T-helper 17 cell (primary cell): ENCODE results near the gene TBC1D1. TPM values are rescaled to one million over a fixed set of nuclear protein-coding genes. Genes with fewer than 3 reads are reported as not detected.
"Not testable (repeated sequence)": the region's sequence is repeated elsewhere in the genome, so short reads cannot be mapped to it uniquely, and the experiment has no call there.

Experiments
- ATAC-seq: fragments of 150-1000 bp; cut with Tn5 transposase; 2 replicates; pipeline ENCODE4 v1.10.0; 2021; ENCODE audit warnings: mild to moderate bottlenecking, moderate library complexity
- DNase-seq, 3 donors: peaks; one replicate each; pipeline versions ENCODE4 v3.0.0 to v3.0.0-alpha.2; 2020 to 2021
- H3K9me3 ChIP-seq: one replicate; pipeline ENCODE4 v1.7.0; 2013; ENCODE audit warnings: low read length, mild to moderate bottlenecking; ENCODE audit not compliant: control insufficient read depth, poor library complexity, severe bottlenecking
- H3K27ac Mint-ChIP-seq: one replicate; pipeline ENCODE4 v1.8.0; 2022; ENCODE audit warnings: mild to moderate bottlenecking, moderate library complexity, mixed read lengths
- H3K27me3 Mint-ChIP-seq: one replicate; pipeline ENCODE4 v1.8.0; 2022; ENCODE audit warnings: mixed read lengths
- H3K36me3 Mint-ChIP-seq: one replicate; pipeline ENCODE4 v1.8.0; 2022; ENCODE audit warnings: low read depth, mixed read lengths
- H3K4me1 Mint-ChIP-seq: one replicate; pipeline ENCODE4 v1.8.0; 2022; ENCODE audit warnings: mild to moderate bottlenecking, mixed read lengths
- H3K4me3 Mint-ChIP-seq: one replicate; pipeline ENCODE4 v1.8.0; 2022; ENCODE audit warnings: mild to moderate bottlenecking, moderate library complexity, mixed read lengths
- total RNA-seq, 4 donors: library from RNA in 2 of 4; stranded (reverse) in 2 of 4; gene quantifications; one replicate each; pipeline ENCODE4 v1.2.3 and lab custom pipeline; 2022 to 2026

TBC1D1 gene
- total RNA-seq, 2 donors from 2014 or later: 45.5 to 51.1 TPM

DNA sequence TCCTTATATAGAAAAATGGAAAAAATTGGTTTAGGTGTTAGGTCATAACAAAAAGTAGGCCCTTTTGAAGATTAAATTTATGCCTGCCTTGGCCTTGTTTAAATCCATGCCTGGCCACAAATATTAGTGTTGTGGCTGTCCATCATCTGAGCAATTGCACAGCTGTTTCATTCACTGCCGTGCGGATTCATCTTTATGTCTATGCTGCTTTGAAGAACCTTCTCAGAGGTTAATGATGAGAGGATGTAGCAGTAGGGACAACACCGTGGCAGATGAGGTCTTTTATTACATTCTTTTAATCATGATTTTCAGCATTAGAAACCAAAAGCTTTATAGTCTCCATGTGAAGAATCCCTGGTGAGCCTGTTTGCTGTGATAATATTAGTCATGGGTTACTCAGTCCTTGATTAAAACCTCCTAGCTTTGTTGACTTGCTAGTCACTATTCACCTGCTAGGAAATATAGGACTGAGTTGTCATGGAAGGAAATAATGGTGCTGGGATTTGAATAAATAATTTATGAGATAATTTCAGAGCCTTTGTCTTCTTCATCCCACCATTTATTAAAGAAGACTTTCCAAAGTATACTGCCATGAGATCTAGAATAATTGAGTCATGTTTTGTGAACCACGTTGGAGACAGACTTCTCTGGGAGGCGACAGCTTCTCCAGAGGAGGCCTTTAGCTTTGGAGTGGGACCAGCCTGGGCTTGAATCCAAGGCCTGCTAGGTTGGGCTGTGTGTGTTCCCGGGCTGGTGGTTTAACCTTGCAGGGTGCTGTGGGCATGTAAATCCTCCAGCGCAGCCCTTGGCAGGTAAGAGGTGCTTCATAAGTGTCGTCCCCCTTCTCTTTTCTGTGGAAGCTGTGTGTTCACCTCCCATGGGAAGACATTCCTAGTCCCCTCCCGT lies 122.8 kb downstream of the TBC1D1 start:
- no peaks in the 10 kb centered on the region for H3K9me3 ChIP-seq
- Mint-ChIP-seq H3K4me1 (peaks cover 12% of the 10 kb centered on the region), H3K27me3 (no peaks in the 10 kb centered on the region), H3K27ac (no peak overlapping the region), H3K4me3 (no peak overlapping the region), H3K36me3 (no peaks in the 10 kb centered on the region)
- no peak for ATAC-seq
- DNase-seq: no peak

GRCh38 chr4:38014421-38014852 lies 123.6 kb downstream of the TBC1D1 start:
- H3K9me3 ChIP-seq: no peaks in the 10 kb centered on the region
- Mint-ChIP-seq H3K27me3 (no peaks in the 10 kb centered on the region), H3K36me3 (no peaks in the 10 kb centered on the region), H3K4me3 (no peak overlapping the region), H3K4me1 (peaks cover 12% of the 10 kb centered on the region), H3K27ac (no peak overlapping the region)
- ATAC-seq (no peak), DNase-seq (no peak)

GRCh38 chr4:38015886-38016515 lies 125.1 kb downstream of the TBC1D1 start:
- ATAC-seq: no peak
- H3K9me3 ChIP-seq: no peaks in the 10 kb centered on the region
- Mint-ChIP-seq H3K27ac (no peak overlapping the region), H3K4me3 (no peak overlapping the region), H3K4me1 (peaks cover 5% of the 10 kb centered on the region), H3K27me3 (no peaks in the 10 kb centered on the region), H3K36me3 (peaks cover 2% of the 10 kb centered on the region)
- DNase-seq: no peak

GRCh38 chr4:38016698-38017097 lies 125.8 kb downstream of the TBC1D1 start:
- DNase-seq (no peak), ATAC-seq (no peak)
- Mint-ChIP-seq H3K36me3 (peaks cover 3% of the 10 kb centered on the region), H3K27ac (no peak overlapping the region), H3K27me3 (no peaks in the 10 kb centered on the region), H3K4me3 (no peak overlapping the region), H3K4me1 (peaks cover 3% of the 10 kb centered on the region)
- H3K9me3 ChIP-seq: no peaks in the 10 kb centered on the region

- no peak for ATAC-seq
- Mint-ChIP-seq H3K4me3 (no peak overlapping the region), H3K36me3 (peaks cover 5% of the 10 kb centered on the region), H3K27me3 (no peaks in the 10 kb centered on the region), H3K27ac (no peak overlapping the region), H3K4me1 (peaks cover 11% of the 10 kb centered on the region)
- DNase-seq: no peak
- no peaks in the 10 kb centered on the region for H3K9me3 ChIP-seq
Observed at GRCh38 chr4:38017609-38018008, 126.7 kb downstream of the TBC1D1 start.

- Mint-ChIP-seq H3K4me3 (no peak overlapping the region), H3K27ac (no peak overlapping the region), H3K4me1 (peaks cover 14% of the 10 kb centered on the region), H3K27me3 (no peaks in the 10 kb centered on the region), H3K36me3 (peaks cover 5% of the 10 kb centered on the region)
- no peak for ATAC-seq
- DNase-seq: no peak
- H3K9me3 ChIP-seq: no peaks in the 10 kb centered on the region
Observed at GRCh38 chr4:38020386-38020785, 129.5 kb downstream of the TBC1D1 start.

- H3K27me3 Mint-ChIP-seq, H3K27ac Mint-ChIP-seq, DNase-seq, H3K36me3 Mint-ChIP-seq, H3K4me3 Mint-ChIP-seq, ATAC-seq, H3K9me3 ChIP-seq: not testable (repeated sequence)
- peaks cover 14% of the 10 kb centered on the region for H3K4me1 Mint-ChIP-seq
Observed at GRCh38 chr4:38020961-38021360, 130.1 kb downstream of the TBC1D1 start.

DNA sequence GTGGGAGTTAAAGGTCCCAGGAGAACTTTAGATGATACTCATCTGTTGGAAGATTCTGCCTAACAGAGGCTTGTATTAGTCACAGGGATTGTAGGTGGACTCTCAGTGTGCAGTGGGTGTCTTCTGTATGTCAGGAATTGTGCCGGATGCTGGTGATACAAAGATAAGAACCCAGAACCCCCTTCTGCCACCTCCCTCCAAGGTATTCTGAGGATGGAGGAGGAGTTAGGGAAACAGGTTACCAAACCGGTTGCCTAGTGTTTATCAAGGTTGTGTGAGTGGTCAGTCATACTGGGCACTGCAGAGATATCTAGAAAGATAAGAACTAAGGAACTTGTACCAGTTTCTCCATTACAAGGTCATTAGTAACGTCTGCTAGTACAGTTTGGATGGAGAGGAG lies 130.9 kb downstream of the TBC1D1 start:
- Mint-ChIP-seq H3K4me1 (peaks cover 12% of the 10 kb centered on the region), H3K27ac (peak overlapping the region; percentile 14), H3K4me3 (no peak overlapping the region), H3K27me3 (no peaks in the 10 kb centered on the region), H3K36me3 (peaks cover 5% of the 10 kb centered on the region)
- DNase-seq (no peak), ATAC-seq (no peak)
- no peaks in the 10 kb centered on the region for H3K9me3 ChIP-seq

DNA sequence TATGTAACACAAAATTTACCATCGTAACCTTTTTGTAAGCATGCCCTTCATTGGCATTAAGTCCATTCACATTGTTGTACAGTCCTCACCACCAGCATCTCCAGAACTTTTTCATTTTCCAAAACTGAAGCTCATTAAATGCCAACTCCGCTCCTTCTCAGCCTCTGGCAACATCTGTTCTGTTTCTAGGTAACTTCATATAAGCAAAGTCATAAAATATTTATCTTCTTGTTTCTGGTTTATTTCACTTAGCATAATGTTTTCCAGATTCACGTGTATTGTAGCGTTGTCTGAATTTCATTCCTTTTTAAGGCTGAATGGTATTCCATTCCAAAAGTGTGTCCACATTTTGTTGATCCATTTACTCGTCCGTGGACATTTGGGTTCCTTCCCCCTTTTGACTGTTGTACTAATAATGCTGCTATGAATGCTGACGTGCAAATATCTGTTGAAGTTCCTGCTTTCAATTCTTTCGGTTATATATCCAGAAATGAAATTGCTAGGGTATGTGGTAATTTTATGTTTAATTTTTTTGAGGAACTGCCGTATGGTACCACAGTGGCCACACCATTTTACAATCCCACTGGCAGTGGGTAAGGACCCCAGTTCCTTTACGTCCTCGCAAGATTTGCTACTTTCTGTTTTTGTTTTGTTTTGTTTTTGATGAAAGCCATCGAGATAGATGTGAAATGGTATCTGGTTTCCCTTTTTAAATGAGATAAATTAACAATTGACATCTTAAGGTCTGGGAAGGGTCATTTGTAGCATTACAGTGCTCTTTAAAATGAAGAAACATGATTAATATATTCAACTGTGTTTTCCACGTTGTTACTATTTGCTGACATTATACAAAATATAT lies 132.7 kb downstream of the TBC1D1 start:
- H3K4me3 Mint-ChIP-seq: no peak overlapping the region
- H3K4me1 Mint-ChIP-seq: peaks cover 11% of the 10 kb centered on the region
- no peaks in the 10 kb centered on the region for H3K9me3 ChIP-seq
- DNase-seq: no peak
- H3K27me3 Mint-ChIP-seq: no peaks in the 10 kb centered on the region
- no peak overlapping the region for H3K27ac Mint-ChIP-seq
- H3K36me3 Mint-ChIP-seq: peaks cover 5% of the 10 kb centered on the region
- no peak for ATAC-seq

DNA sequence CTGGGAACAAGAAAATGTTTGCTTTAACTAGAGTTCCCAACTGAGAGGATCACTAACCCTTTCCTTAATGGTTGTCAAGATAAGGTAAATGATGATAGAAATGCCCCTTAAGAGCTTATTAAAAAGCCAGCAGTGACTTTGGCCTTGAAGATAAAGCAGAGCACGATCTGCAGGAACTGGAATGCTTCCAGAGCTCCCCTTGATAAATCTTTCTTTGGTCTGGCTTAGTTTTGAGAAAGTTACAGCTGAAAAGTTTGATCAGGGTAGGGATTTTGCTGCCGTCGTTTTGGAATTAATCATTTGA lies 133.3 kb downstream of the TBC1D1 start:
- no peak overlapping the region for H3K4me3 Mint-ChIP-seq
- peaks cover 5% of the 10 kb centered on the region for H3K36me3 Mint-ChIP-seq
- H3K27ac Mint-ChIP-seq: no peak overlapping the region
- H3K27me3 Mint-ChIP-seq: no peaks in the 10 kb centered on the region
- ATAC-seq (no peak), DNase-seq (no peak)
- peaks cover 11% of the 10 kb centered on the region for H3K4me1 Mint-ChIP-seq
- no peaks in the 10 kb centered on the region for H3K9me3 ChIP-seq

DNA sequence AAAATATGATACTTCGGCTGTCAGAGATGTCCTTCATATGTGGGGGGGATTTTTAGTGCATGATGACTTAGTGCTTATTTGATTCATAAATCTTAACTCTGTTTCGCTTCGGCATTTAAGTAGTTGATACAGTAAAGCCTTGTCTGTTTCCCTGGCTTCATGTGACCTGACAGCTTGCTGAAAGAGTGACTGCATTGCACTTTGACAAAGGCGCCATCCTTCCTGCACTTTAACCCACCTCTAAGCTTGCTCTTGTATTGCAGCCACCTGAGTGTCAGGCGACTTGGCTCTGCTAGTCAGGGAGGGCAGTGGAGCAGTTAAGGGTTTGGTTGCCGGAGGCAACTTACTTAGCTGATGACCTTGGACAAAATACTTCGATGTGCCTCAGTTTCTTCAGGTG lies 134.8 kb downstream of the TBC1D1 start:
- H3K9me3 ChIP-seq: no peaks in the 10 kb centered on the region
- Mint-ChIP-seq H3K27me3 (no peaks in the 10 kb centered on the region), H3K36me3 (peaks cover 5% of the 10 kb centered on the region), H3K4me1 (peaks cover 11% of the 10 kb centered on the region), H3K27ac (no peak overlapping the region), H3K4me3 (peak overlapping the region; percentile 25)
- no peak for DNase-seq
- ATAC-seq: no peak

DNA sequence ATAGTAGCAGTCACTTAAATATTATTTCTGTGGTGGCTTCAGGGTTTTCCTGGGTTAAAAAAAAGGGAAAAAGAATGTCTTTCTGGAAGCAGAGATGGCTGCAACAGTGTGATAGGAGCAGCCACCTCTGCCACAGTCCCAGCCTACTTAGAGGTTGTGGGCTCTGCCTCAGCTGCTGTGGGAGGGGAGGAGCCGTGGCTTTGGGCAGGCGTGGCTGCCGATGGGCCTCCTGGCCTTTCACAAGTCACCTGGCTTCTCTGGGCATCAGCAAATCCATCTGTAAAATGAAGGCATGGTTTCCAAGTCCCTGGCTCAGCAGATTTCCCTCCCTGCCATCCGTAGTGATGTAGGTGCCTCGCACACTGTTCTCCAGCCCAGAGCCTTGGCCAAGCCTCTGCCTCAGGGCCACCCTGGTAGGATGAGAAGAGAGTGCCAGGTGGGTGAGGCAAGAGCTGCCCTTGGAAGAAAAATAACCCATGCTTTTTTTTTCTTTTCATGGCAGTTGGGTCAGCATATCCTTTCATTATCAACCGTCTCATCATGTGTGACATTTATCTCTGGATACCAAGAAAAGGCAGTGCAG lies 135.4 kb downstream of the TBC1D1 start:
- H3K27ac Mint-ChIP-seq: no peak overlapping the region
- no peak for ATAC-seq

DNA sequence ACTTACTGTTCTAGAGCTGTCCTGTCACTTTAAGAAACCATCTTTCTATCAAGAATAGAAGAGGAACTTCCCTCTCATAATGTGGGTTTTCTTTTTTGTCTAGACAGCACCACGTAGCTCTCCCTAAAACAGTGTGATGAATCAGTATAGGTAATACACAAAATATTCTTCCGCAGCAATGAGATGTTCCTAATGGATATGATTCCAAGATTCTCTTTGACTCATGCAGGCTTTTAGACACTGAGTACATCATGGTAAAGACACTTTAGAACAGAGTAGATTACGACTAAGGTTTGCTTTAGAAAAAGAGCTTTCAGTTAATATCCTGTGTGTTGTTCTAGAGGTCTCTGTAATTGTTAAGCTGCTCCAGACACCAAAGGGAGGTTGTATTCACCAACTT lies 139.1 kb downstream of the TBC1D1 start:
- H3K4me3 Mint-ChIP-seq: no peak overlapping the region
- H3K4me1 Mint-ChIP-seq: no peaks in the 10 kb centered on the region
- peaks cover 2% of the 10 kb centered on the region for H3K36me3 Mint-ChIP-seq
- no peak overlapping the region for H3K27ac Mint-ChIP-seq
- ATAC-seq (no peak), DNase-seq (no peak)
- H3K9me3 ChIP-seq: no peaks in the 10 kb centered on the region
- H3K27me3 Mint-ChIP-seq: no peaks in the 10 kb centered on the region

More for the DNA sequence above, 135.4 kb downstream of the TBC1D1 start:
- DNase-seq: no peak
- Mint-ChIP-seq H3K4me3 (no peak overlapping the region), H3K36me3 (peaks cover 2% of the 10 kb centered on the region), H3K4me1 (peaks cover 11% of the 10 kb centered on the region), H3K27me3 (no peaks in the 10 kb centered on the region)
- no peaks in the 10 kb centered on the region for H3K9me3 ChIP-seq
